ENCODE data around the gene LYRM1.

- TF ChIP-seq EZH2phosphoT487 (IDR thresholded peaks at IDR 0.05; ENCODE audit: borderline replicate concordance) = no peak
- TF ChIP-seq CTCF (conservative IDR thresholded peaks at IDR 0.05; ENCODE audit: low read length) = no peak
Measured at GRCh38 chr16:20948444-20948843, 47.9 kb downstream of the LYRM1 start.
